Measurements from ENCODE around the gene SCARF2. TPM values are rescaled to one million over a fixed set of nuclear protein-coding genes. Genes with fewer than 3 reads are reported as not detected.

SCARF2 gene
- total and polyA plus RNA-seq, 8 donors: 15.8 to 36.4 (median 23.5) TPM

- Histone ChIP-seq H3K36me3 (peaks cover 0 to 10% of the 10 kb centered on the region in 2 donors), H3K4me1 (peaks cover 12 to 42% of the 10 kb centered on the region in 2 donors), H3K9me3 (no peaks in the 10 kb centered on the region), H3K27ac (no peak overlapping the region), H3K4me3 (no peak overlapping the region), H3K27me3 (peaks cover 8 to 80% of the 10 kb centered on the region in 2 donors)
- no peak for ATAC-seq
- no peak for TF ChIP-seq CTCF (IDR thresholded peaks at IDR 0.05)
- intact Hi-C loops (cut with DNase I): loop anchor here in 1 of 2 donors (10.0 kb wide), 1 partner anchor 69 kb away; the partner anchor contains the start of gene KLHL22
- DNase-seq: peak in 1 of 4 donors; percentile 43
Observed at GRCh38 chr22:20426259-20426615, 11.4 kb downstream of the SCARF2 start.

GRCh38 chr22:20425566-20426258, 11.9 kb downstream of the SCARF2 start:
- Histone ChIP-seq H3K9me3 (no peaks in the 10 kb centered on the region), H3K4me1 (peaks cover 8 to 37% of the 10 kb centered on the region in 2 donors), H3K4me3 (no peak overlapping the region), H3K36me3 (peaks cover 0 to 10% of the 10 kb centered on the region in 2 donors), H3K27me3 (peaks cover 6 to 74% of the 10 kb centered on the region in 2 donors), H3K27ac (no peak overlapping the region)
- TF ChIP-seq CTCF (IDR thresholded peaks at IDR 0.05): no peak
- ATAC-seq (no peak), DNase-seq (peak in 1 of 4 donors; percentile 68)
- intact Hi-C loops (cut with DNase I): loop anchor here in 1 of 2 donors (10.0 kb wide), 1 partner anchor 69 kb away; the partner anchor contains the start of gene KLHL22

DNA sequence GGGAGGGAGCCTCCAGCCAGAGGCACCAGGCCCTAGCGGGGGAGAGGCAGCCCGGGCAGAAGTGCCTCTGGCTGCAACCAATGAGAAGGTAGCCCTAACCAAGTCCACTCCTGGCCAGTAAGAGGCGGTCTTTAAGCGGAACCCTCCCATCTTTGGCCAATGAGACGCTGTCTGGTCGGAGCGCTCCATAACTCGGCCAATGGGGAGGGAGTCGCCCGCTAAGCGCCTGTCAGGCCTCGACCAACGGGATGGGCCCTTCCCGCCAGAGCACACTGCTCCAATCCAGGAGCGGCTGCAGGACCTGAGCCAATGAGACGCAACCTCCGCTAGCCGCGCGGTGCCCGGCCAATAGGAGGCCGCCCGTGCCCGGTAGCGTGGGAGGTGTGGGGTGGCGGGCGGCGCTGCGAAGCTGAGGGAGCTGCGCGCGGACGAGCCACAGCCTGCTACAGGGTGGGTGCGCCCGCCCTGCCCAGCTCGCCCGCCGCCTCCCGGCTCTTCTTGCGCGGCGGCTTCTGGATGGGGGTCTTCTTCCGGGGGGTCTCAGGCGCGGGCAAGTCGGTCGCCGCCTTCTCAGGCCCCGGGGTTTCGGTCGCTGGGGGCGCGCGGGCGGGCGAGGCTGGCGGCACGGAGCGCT, 12.6 kb downstream of the SCARF2 start:
- ATAC-seq: no peak
- intact Hi-C loops (cut with DNase I): loop anchor here in 1 of 2 donors (10.0 kb wide), 1 partner anchor 70 kb away; the partner anchor contains the start of gene KLHL22
- H3K27ac ChIP-seq: no peak overlapping the region
- peaks cover 3 to 30% of the 10 kb centered on the region in 2 donors for H3K4me1 ChIP-seq
- H3K27me3 ChIP-seq: peaks cover 6 to 68% of the 10 kb centered on the region in 2 donors
- no peaks in the 10 kb centered on the region for H3K9me3 ChIP-seq
- no peak for TF ChIP-seq CTCF (IDR thresholded peaks at IDR 0.05)
- DNase-seq: peak in 1 of 4 donors; percentile 68
- no peak overlapping the region for H3K4me3 ChIP-seq
- peaks cover 0 to 10% of the 10 kb centered on the region in 2 donors for H3K36me3 ChIP-seq

DNA sequence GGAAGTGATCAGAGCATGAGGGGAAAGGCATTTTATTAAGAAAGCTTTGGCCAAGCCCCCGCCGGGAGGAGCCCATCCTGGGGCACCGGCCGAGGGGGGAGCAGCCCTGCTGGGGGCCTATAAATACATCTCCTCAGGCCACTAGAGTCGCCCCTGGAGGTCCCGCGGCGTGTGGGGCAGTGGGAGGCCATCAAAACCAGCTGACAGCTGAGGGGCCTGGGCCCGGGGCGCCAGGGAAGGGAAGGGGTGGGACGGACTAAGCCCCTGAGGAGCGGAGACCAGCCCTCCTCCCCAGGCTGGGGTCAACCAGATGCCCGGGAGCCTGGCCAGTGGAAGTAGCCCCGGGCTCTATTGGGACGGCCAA, 13.1 kb downstream of the SCARF2 start:
- Histone ChIP-seq H3K27me3 (peaks cover 6 to 63% of the 10 kb centered on the region in 2 donors), H3K36me3 (peaks cover 0 to 10% of the 10 kb centered on the region in 2 donors), H3K4me1 (peaks cover 3 to 25% of the 10 kb centered on the region in 2 donors), H3K27ac (no peak overlapping the region), H3K9me3 (no peaks in the 10 kb centered on the region), H3K4me3 (no peak overlapping the region)
- intact Hi-C loops (cut with DNase I): loop anchor here in 1 of 2 donors (10.0 kb wide), 1 partner anchor 70 kb away; the partner anchor contains the start of gene KLHL22
- ATAC-seq (no peak), DNase-seq (peak in 1 of 4 donors; percentile 77)
- no peak for TF ChIP-seq CTCF (IDR thresholded peaks at IDR 0.05)

All from left lung (tissue), 10 donors.